Activated T-helper 1 cell treated with anti-CD3 and anti-CD28 coated beads, Interleukin-12 subunit alpha, Interleukin-12 subunit beta, Interleukin-2, Interleukin-4 antibody, amounts not matched to agents 30 ng/mL and 10 ng/mL and 1 ng/mL, durations not matched to agents 14 hours and 24 hours and 36 hours (primary cell): ENCODE data around the gene NEK8. TPM values are rescaled to one million over a fixed set of nuclear protein-coding genes. Genes with fewer than 3 reads are reported as not detected.
A peak's percentile ranks its signal among the peaks of the same experiment; 100 is the strongest.

ENCODE experiments used
- DNase-seq: peaks from one replicate; pipeline ENCODE4 v3.0.0; 2021; ENCODE audit warnings: low spot score
- H3K27ac Mint-ChIP-seq: one replicate; pipeline ENCODE4 v1.8.0; 2021; ENCODE audit warnings: mild to moderate bottlenecking, mixed read lengths
- H3K27me3 Mint-ChIP-seq: one replicate; pipeline ENCODE4 v1.8.0; 2022; ENCODE audit warnings: mild to moderate bottlenecking, moderate library complexity, mixed read lengths; ENCODE audit not compliant: insufficient read depth
- H3K36me3 Mint-ChIP-seq: one replicate; pipeline ENCODE4 v1.8.0; 2021; ENCODE audit warnings: low read depth, mixed read lengths
- H3K4me1 Mint-ChIP-seq: one replicate; pipeline ENCODE4 v1.8.0; 2021; ENCODE audit warnings: low read depth, mixed read lengths
- H3K4me3 Mint-ChIP-seq: one replicate; pipeline ENCODE4 v1.8.0; 2021; ENCODE audit warnings: mild to moderate bottlenecking, moderate library complexity, mixed read lengths
- H3K9me3 Mint-ChIP-seq: one replicate; pipeline ENCODE4 v1.8.0; 2021; ENCODE audit warnings: mixed read lengths
- intact Hi-C: fragments of 100-400 bp; cut with micrococcal nuclease; formaldehyde crosslinking; loops from one replicate; pipeline ENCODE4 v1.15.1; 2024
- total RNA-seq: library from RNA; stranded (reverse); gene quantifications from 2 replicates; pipeline ENCODE4 v1.2.3, GENCODE V29; 2022

The NEK8 gene
- total RNA-seq, 1 donor from 2014 or later: 5.2 TPM

- H3K4me1 Mint-ChIP-seq: peaks cover 26% of the 10 kb centered on the region
- H3K4me3 Mint-ChIP-seq: peak overlapping the region; percentile 90
- no peaks in the 10 kb centered on the region for H3K27me3 Mint-ChIP-seq
- intact Hi-C loops: no loop called here
- peak overlapping the region; percentile 29 for H3K27ac Mint-ChIP-seq
- no peak for DNase-seq
- peaks cover 34% of the 10 kb centered on the region for H3K36me3 Mint-ChIP-seq
- H3K9me3 Mint-ChIP-seq: no peaks in the 10 kb centered on the region
Measured at GRCh38 chr17:28746611-28747050, 18.0 kb downstream of the NEK8 start.

- Mint-ChIP-seq H3K4me3 (peak overlapping the region; percentile 90), H3K27ac (peak overlapping the region; percentile 29), H3K4me1 (peaks cover 26% of the 10 kb centered on the region), H3K27me3 (no peaks in the 10 kb centered on the region), H3K9me3 (no peaks in the 10 kb centered on the region), H3K36me3 (peaks cover 34% of the 10 kb centered on the region)
- DNase-seq: no peak
- intact Hi-C loops: no loop called here
Measured at GRCh38 chr17:28747051-28747691, 18.6 kb downstream of the NEK8 start.

GRCh38 chr17:28747801-28748750 lies 19.5 kb downstream of the NEK8 start:
- H3K4me1 Mint-ChIP-seq: peaks cover 24% of the 10 kb centered on the region
- H3K4me3 Mint-ChIP-seq: peak overlapping the region; percentile 57
- no peak for DNase-seq
- intact Hi-C loops: no loop called here
- H3K36me3 Mint-ChIP-seq: peaks cover 34% of the 10 kb centered on the region
- peak overlapping the region; percentile 34 for H3K27ac Mint-ChIP-seq
- no peaks in the 10 kb centered on the region for H3K27me3 Mint-ChIP-seq
- no peaks in the 10 kb centered on the region for H3K9me3 Mint-ChIP-seq

- Mint-ChIP-seq H3K27me3 (no peaks in the 10 kb centered on the region), H3K4me3 (no peak overlapping the region), H3K27ac (peak overlapping the region; percentile 29), H3K9me3 (no peaks in the 10 kb centered on the region), H3K4me1 (peaks cover 21% of the 10 kb centered on the region), H3K36me3 (peaks cover 34% of the 10 kb centered on the region)
- intact Hi-C loops: no loop called here
- DNase-seq: no peak
Measured at GRCh38 chr17:28748852-28749515, 20.4 kb downstream of the NEK8 start.

- Mint-ChIP-seq H3K36me3 (peaks cover 34% of the 10 kb centered on the region), H3K4me1 (peaks cover 21% of the 10 kb centered on the region), H3K4me3 (peak overlapping the region; percentile 11), H3K27ac (no peak overlapping the region), H3K9me3 (no peaks in the 10 kb centered on the region), H3K27me3 (no peaks in the 10 kb centered on the region)
- no peak for DNase-seq
- intact Hi-C loops: loop anchor here (1.0 kb wide), 2 partner anchors 22 to 105 kb away; no protein-coding TSS in a partner anchor
Measured at GRCh38 chr17:28749516-28750177, 21.1 kb downstream of the NEK8 start.

- no peak overlapping the region for H3K27ac Mint-ChIP-seq
- intact Hi-C loops: loop anchor here (1.0 kb wide), 2 partner anchors 23 to 106 kb away; no protein-coding TSS in a partner anchor
- DNase-seq: peak; percentile 82
- peaks cover 32% of the 10 kb centered on the region for H3K36me3 Mint-ChIP-seq
- peak overlapping the region; percentile 11 for H3K4me3 Mint-ChIP-seq
- peaks cover 21% of the 10 kb centered on the region for H3K4me1 Mint-ChIP-seq
- no peaks in the 10 kb centered on the region for H3K27me3 Mint-ChIP-seq
- no peaks in the 10 kb centered on the region for H3K9me3 Mint-ChIP-seq
Measured at GRCh38 chr17:28750178-28751047, 21.8 kb downstream of the NEK8 start.

GRCh38 chr17:28751600-28752366 lies 23.2 kb downstream of the NEK8 start:
- DNase-seq: no peak
- Mint-ChIP-seq H3K27me3 (no peaks in the 10 kb centered on the region), H3K9me3 (no peaks in the 10 kb centered on the region), H3K4me3 (no peak overlapping the region), H3K27ac (no peak overlapping the region), H3K36me3 (peaks cover 36% of the 10 kb centered on the region), H3K4me1 (peaks cover 8% of the 10 kb centered on the region)
- intact Hi-C loops: no loop called here

GRCh38 chr17:28755486-28755885 lies 26.9 kb downstream of the NEK8 start:
- DNase-seq: no peak
- Mint-ChIP-seq H3K36me3 (peaks cover 33% of the 10 kb centered on the region), H3K9me3 (no peaks in the 10 kb centered on the region), H3K27me3 (no peaks in the 10 kb centered on the region), H3K27ac (no peak overlapping the region), H3K4me1 (no peaks in the 10 kb centered on the region), H3K4me3 (no peak overlapping the region)
- intact Hi-C loops: no loop called here

- Mint-ChIP-seq H3K27me3 (no peaks in the 10 kb centered on the region), H3K36me3 (peaks cover 30% of the 10 kb centered on the region), H3K4me3 (no peak overlapping the region), H3K9me3 (no peaks in the 10 kb centered on the region), H3K4me1 (no peaks in the 10 kb centered on the region), H3K27ac (peak overlapping the region; percentile 67)
- intact Hi-C loops: no loop called here
- DNase-seq: no peak
Measured at GRCh38 chr17:28756049-28756804, 27.6 kb downstream of the NEK8 start.

- H3K9me3 Mint-ChIP-seq: no peaks in the 10 kb centered on the region
- intact Hi-C loops: no loop called here
- no peaks in the 10 kb centered on the region for H3K27me3 Mint-ChIP-seq
- peaks cover 9% of the 10 kb centered on the region for H3K4me1 Mint-ChIP-seq
- H3K27ac Mint-ChIP-seq: no peak overlapping the region
- H3K36me3 Mint-ChIP-seq: peaks cover 34% of the 10 kb centered on the region
- no peak for DNase-seq
- H3K4me3 Mint-ChIP-seq: no peak overlapping the region
Measured at GRCh38 chr17:28758411-28759121, 30.0 kb downstream of the NEK8 start.
